Muscle layer of duodenum (tissue), 2 donors: Measurements from ENCODE around the gene RARG.

Source experiments
- H3K27ac ChIP-seq: one replicate; pipeline ENCODE4 v1.7.0; 2013; ENCODE audit warnings: mild to moderate bottlenecking, low read length
- H3K27me3 ChIP-seq: one replicate; pipeline ENCODE4 v1.7.0; 2013; ENCODE audit warnings: low read depth, mild to moderate bottlenecking, control low read depth, low read length
- H3K36me3 ChIP-seq, 2 donors: one replicate each; pipeline ENCODE4 v1.7.0; 2013; ENCODE audit warnings: low read length in 2 of 2, control low read depth in 1 of 2, mild to moderate bottlenecking in 1 of 2; ENCODE audit not compliant: insufficient read depth in 2 of 2, control insufficient read depth in 1 of 2
- H3K4me1 ChIP-seq, 2 donors: one replicate each; pipeline ENCODE4 v1.7.0; 2013; ENCODE audit warnings: low read length in 2 of 2, mild to moderate bottlenecking in 2 of 2, control low read depth in 1 of 2, moderate library complexity in 1 of 2; ENCODE audit not compliant: insufficient read depth in 2 of 2, control insufficient read depth in 1 of 2
- H3K4me3 ChIP-seq, 2 donors: one replicate each; pipeline ENCODE4 v1.7.0; 2013; ENCODE audit warnings: low read length in 2 of 2, low read depth in 1 of 2, mild to moderate bottlenecking in 1 of 2
- H3K9me3 ChIP-seq, 2 donors: one replicate each; pipeline ENCODE4 v1.7.0; 2013; ENCODE audit warnings: low read length in 2 of 2, control low read depth in 1 of 2, mild to moderate bottlenecking in 1 of 2; ENCODE audit not compliant: control insufficient read depth in 1 of 2
- donor health status: healthy.

The RARG gene

DNA sequence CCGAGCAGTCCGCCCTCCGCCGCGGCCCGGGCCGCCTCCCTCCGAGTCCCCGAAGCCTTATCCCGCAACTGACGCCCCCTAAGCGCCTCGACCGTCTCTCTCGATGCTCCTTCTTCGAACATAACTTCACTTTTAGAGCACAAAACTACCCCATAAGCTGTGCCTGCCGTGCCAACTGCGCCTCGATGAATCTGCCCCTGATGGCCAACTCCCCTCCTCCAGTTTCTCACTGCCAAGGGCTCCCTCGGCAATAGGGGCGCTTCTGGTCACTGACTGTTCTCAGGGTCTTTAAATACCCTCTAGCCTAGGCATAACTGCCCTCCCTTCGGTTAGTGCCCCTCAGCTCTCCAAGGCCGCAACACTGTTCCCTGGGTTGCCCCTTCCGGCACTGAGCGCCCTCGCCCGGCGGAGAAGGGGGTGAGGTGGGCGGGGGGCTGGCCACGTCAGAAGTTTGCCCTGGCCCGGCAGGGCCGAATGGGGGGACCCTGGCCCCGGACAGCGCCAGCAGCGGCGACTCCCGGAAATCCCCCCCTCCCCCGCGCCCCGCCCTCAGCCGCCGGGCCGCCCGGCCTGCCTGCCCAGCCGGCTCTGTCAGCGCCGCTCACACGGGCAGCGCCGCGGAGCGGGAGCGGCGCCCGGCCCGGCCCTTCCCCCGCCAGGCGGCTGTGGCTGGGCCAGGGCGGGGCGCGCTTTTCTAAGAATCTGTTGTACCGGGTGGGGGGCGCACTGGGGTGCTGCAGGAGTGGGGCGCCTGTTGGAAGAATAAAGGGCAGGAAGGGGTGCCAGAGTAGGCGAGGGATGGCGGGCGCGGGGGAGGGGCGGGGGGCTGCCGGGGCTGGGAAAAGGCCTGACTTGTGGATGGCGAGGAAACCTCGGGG, 10.6 kb downstream of the RARG start:
- Histone ChIP-seq H3K4me3 (peak overlapping the region; percentile 82 to 88), H3K27me3 (no peaks in the 10 kb centered on the region), H3K36me3 (no peaks in the 10 kb centered on the region), H3K9me3 (no peaks in the 10 kb centered on the region), H3K27ac (peak overlapping the region; percentile 99), H3K4me1 (peaks cover 35 to 60% of the 10 kb centered on the region in 2 donors)

DNA sequence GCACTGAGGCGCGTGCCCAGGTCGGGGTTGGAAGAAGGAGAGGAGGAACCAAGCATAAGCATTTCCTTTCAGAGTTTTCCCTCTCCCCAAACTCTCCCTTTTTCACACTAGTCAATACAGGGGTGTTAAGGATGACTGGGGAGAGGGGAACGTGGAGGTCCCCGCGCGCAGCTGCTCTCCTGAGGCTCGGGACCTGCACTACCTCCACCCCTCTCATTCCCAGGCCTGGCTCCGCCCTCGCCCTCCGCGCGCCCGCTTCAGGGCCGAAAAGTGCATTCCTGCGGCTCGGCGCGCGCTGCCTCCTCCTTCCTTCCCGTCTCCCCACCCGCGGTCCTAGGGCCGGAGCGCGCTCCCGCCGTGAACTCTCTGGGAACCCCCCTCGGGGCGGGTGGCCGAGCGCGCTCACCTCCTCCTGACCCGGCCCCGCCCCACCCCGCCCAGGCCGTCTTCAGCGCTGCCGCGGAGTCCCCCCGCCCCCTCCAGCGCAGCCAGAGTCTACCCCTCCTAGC, 11.3 kb downstream of the RARG start:
- Histone ChIP-seq H3K27me3 (no peaks in the 10 kb centered on the region), H3K4me1 (peaks cover 35 to 61% of the 10 kb centered on the region in 2 donors), H3K4me3 (peak overlapping the region; percentile 88), H3K9me3 (no peaks in the 10 kb centered on the region), H3K27ac (peak overlapping the region; percentile 99), H3K36me3 (no peaks in the 10 kb centered on the region)

GRCh38 chr12:53219956-53220693, 11.9 kb downstream of the RARG start:
- Histone ChIP-seq H3K4me3 (peak overlapping the region; percentile 88), H3K36me3 (peaks cover 0 to 3% of the 10 kb centered on the region in 2 donors), H3K4me1 (peaks cover 32 to 55% of the 10 kb centered on the region in 2 donors)

GRCh38 chr12:53219292-53219955, 12.6 kb downstream of the RARG start:
- peaks cover 26 to 54% of the 10 kb centered on the region in 2 donors for H3K4me1 ChIP-seq
- no peaks in the 10 kb centered on the region for H3K9me3 ChIP-seq
- H3K4me3 ChIP-seq, result peak overlapping the region; percentile 88
- H3K36me3 ChIP-seq, result peaks cover under 1 to 10% of the 10 kb centered on the region in 2 donors
- H3K27me3 ChIP-seq, result no peaks in the 10 kb centered on the region
- H3K27ac ChIP-seq, result peak overlapping the region; percentile 74

More at GRCh38 chr12:53219956-53220693, 11.9 kb downstream of the RARG start:
- Histone ChIP-seq H3K9me3 (no peaks in the 10 kb centered on the region), H3K27ac (peak overlapping the region; percentile 74), H3K27me3 (no peaks in the 10 kb centered on the region)

DNA sequence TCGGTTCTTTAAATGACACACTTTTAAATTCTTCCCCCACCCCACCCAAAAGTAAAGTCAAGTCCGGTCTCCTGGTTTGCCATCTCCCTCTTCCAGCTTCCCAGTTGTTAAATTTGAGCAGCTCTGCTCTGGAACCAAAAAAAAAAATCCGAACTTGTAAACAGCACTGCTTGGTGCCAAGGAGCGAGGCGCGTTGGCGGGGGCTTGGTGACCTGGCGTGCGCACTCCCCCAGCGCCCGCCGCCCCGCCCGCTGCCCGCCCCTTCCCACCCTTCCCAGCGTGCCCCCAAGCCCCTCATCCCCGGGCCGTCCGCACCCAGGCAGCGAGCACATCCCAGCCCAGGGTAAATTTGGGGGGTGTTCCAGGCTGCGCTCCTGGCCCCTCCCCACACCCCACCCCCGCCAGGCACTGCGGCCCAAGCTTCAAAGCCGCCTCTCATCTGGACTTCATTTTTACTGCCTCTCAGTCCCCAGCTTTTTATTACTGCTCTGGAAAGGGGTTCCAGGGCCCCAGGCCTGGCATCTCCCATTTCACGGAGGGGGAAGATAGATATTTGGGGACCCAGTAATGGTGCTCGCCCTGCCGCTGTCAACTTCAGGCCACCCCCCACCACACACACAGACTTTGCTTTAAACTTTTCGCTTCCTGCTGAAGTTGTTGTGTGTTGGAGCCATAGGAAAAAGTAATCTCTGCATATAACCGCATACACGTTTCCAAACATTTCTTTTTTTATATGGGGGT, 13.3 kb downstream of the RARG start:
- H3K9me3 ChIP-seq, result no peaks in the 10 kb centered on the region
- H3K36me3 ChIP-seq, result peaks cover 5 to 17% of the 10 kb centered on the region in 2 donors
- H3K4me1 ChIP-seq, result peaks cover 19 to 53% of the 10 kb centered on the region in 2 donors
- peak overlapping the region; percentile 74 for H3K27ac ChIP-seq
- H3K27me3 ChIP-seq, result no peaks in the 10 kb centered on the region
- H3K4me3 ChIP-seq, result peak overlapping the region; percentile 88

- no peaks in the 10 kb centered on the region for H3K27me3 ChIP-seq
Measured at GRCh38 chr12:53217931-53218307, 14.1 kb downstream of the RARG start.

GRCh38 chr12:53217051-53217930, 14.7 kb downstream of the RARG start:
- Histone ChIP-seq H3K9me3 (no peaks in the 10 kb centered on the region), H3K4me3 (peak overlapping the region; percentile 37 to 88), H3K36me3 (peaks cover 12 to 28% of the 10 kb centered on the region in 2 donors), H3K4me1 (peaks cover 15 to 46% of the 10 kb centered on the region in 2 donors), H3K27ac (no peak overlapping the region), H3K27me3 (no peaks in the 10 kb centered on the region)

More at GRCh38 chr12:53217931-53218307, 14.1 kb downstream of the RARG start:
- Histone ChIP-seq H3K4me1 (peaks cover 16 to 53% of the 10 kb centered on the region in 2 donors), H3K36me3 (peaks cover 10 to 21% of the 10 kb centered on the region in 2 donors), H3K9me3 (no peaks in the 10 kb centered on the region), H3K4me3 (peak overlapping the region; percentile 37 to 88), H3K27ac (peak overlapping the region; percentile 21)

DNA sequence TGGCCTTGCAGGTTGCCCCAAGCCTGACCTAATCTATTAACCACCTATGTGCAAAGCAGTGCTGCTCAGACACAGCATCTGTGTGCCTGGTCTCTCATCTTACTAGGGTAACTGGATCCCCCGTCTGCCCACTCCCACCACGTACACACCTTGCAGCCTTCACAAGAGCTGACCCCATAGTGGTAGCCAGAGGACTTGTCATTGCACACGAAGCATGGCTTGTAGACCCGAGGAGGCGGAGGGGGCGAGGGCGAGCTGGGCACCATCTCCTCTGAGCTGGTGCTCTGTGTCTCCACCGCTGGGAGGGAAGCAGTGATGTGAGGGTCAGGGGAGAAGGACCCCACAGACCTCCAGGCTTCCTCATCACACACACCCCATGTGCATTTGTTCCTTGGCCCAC, 16.5 kb downstream of the RARG start:
- Histone ChIP-seq H3K27ac (no peak overlapping the region), H3K36me3 (peaks cover 17 to 44% of the 10 kb centered on the region in 2 donors), H3K4me3 (no peak overlapping the region), H3K27me3 (no peaks in the 10 kb centered on the region), H3K9me3 (no peaks in the 10 kb centered on the region), H3K4me1 (peaks cover 12 to 42% of the 10 kb centered on the region in 2 donors)

- H3K4me1 ChIP-seq, result peaks cover 12 to 42% of the 10 kb centered on the region in 2 donors
- peaks cover 17 to 49% of the 10 kb centered on the region in 2 donors for H3K36me3 ChIP-seq
- H3K27me3 ChIP-seq, result no peaks in the 10 kb centered on the region
- H3K27ac ChIP-seq, result no peak overlapping the region
- no peak overlapping the region for H3K4me3 ChIP-seq
- no peaks in the 10 kb centered on the region for H3K9me3 ChIP-seq
Measured at GRCh38 chr12:53214687-53215455, 17.1 kb downstream of the RARG start.
